NCI-H82 treated with DMSO at 0.1 percent for 48 hours (cell line): ENCODE measurements around the gene FOXJ1.
"Not testable (repeated sequence)": the region's sequence is repeated elsewhere in the genome, so short reads cannot be mapped to it uniquely, and the experiment has no call there.

Experiments
- DNase-seq: peaks from one replicate; lab custom pipeline; 2025; ENCODE audit not compliant: unreplicated experiment; lab: John Stamatoyannopoulos, UW

FOXJ1 gene

DNA sequence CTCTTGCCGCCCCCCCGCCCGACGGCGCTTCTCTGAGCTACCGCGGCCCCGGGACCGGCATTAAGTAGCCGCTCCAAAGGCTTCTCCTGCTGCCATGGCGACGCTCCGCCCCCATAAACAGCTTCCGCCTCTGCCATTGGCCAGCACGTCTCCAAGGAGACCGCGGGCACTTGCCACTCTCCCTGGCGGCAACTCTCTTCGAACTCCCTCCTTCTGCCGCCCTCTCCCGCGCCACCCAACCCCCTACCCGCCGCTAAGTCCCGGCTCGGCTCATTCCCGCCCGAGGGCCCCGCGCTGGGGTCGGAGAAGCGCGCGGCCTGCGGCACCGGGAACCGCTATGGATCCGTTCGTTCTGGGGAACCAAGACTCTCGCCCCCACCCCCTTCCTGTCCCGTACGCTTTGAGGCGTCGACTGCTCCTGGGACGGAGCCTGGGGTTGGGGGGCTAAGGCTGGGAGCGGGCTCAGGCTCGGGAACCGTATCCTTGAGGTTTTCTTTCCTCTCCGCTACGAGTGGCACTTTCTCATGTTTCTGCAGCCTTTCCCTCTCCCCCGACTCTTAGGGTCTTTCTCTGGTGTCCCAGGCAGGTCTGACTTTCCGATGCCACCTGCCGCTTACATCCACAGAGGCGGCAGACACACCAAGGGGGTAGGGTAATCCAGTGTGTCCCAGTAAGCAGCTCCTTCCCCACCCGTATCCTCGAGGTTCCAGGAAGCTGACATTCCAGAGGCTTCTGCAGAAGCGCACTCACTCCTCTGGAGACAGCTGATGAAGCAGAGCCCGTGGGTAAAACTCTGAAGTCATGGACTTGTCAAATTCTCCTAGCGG, at the start of gene FOXJ1:
Gene FOXJ1, minus strand, starts transcription at position 34 of the 827 bp plus-strand sequence. CDS start 850 bp downstream, outside the sequence.
- DNase-seq = peak; percentile 85

DNA sequence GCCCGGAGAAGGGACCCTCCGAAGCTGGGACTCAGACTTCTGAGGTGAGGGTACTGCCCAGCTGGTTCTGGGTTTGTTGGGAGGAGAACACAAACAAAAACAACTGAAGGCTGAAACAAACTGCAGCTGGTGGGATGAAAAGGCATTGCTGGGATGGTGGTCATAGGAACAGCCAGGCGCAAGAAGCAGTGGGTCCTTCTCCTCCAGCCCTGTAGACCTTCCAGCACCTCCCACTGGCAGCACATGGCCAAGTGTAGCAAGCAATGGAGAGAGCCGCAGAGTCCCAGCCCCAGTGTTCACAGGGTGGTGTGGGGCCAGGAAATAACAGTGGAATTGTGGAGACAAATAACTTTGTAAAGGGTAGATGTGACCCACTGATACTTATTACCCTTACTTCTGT, 48.7 kb upstream of the FOXJ1 start:
- DNase-seq = no peak

DNA sequence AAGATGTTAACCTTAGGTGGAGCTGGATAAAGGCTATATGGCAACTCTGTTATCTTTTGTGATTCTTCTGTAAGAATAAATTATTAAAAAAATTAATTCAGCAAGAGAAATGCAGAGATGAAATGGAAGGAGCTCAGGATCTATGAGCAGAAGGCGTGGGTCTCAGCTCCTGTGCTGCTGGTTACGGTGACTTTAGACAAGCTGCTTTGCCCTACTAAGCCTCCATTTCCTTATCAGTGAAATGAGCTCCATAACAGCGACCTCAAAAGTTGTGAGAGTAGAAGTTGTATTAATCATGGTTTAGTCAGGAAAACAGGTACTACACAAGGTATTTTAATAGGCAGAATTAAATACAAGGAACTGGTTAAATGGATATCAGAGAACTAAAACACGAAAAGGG, 48.2 kb upstream of the FOXJ1 start:
- DNase-seq = peak; percentile 4

GRCh38 chr17:76188213-76189016, 47.4 kb upstream of the FOXJ1 start:
- no peak for DNase-seq

- DNase-seq = not testable (repeated sequence)
Observed at GRCh38 chr17:76186774-76187173, 45.7 kb upstream of the FOXJ1 start.

- DNase-seq = no peak
Observed at GRCh38 chr17:76184290-76184689, 43.2 kb upstream of the FOXJ1 start.

DNA sequence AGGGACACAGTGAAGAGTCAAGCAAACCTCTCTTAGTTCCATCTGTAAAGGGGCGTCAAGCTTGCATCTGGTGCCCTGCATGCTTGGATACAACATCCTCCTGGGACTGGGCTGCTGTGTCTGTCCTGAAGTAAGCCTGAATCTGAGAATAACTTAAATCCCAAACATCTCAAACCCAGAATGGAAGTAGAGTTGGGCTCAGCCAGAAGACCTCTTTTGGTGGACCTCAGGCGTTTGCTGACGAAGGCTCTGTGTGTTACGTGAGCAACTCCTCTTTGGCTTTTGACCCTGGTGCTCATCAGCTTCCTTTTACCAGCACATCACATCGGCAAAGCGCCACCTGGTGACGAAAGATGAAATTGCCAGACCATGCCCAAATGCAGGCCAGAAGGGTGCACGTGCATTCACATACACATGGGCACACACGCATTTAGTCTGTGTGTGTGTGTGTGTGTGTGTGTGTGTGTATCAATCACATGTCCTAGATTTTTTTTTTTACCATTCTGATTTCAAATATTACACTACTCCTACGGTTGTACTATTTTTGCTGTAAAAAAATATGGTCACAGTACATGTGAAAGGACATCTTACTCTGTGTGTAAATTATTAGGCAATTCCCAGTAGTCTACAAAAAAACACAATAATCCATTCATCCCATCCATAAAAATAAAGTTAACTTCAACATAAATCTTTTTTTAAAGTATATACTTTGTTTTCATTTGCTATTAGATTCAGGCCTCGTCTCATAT, 41.1 kb upstream of the FOXJ1 start:
- peak; percentile 73 for DNase-seq

DNA sequence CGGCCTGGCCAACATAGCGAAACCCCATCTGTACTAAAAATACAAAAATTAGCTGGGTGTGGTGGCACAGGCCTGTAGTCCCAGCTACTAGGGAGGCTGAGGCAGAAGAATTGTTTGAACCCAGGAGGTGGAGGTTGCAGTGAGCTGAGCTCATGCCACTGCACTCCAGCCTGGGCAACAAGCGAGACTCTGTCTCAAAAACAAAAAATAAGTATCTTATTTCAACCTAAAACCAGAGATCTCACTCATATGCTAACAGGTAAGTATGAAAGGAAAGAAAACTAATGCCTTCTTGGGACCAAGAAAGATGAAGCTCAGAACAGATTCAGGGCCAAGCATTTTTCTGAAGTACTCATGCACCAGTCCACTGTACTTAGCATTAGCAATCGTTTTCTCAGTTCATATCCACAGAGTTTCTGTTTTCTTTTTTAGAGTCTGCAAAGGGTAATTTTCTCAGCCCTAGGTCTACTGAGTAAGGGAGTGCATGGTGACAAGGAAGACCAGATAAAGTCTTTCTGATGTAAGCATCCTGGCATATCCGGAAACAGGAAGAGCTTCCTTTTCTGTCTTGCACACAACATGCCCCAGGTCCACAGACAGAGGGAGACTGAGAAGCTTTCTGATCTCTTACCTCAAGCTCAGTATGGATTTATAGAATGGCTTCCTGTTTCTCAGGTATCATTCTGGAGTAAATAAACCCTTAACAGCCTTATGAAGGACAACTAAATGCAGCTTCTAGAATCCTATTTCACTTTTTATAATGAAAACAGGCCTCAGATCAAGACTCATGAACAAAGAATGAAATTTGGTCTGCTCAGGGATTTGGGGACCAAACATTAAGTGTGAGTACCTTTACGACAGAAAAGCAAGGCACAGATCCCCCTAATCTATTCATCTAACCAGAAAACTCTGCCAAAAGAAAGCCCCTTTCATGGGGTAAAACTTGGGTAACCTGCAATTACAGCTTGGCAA, 38.7 kb upstream of the FOXJ1 start:
- DNase-seq = no peak

- no peak for DNase-seq
Observed at GRCh38 chr17:76178124-76178523, 37.1 kb upstream of the FOXJ1 start.

DNA sequence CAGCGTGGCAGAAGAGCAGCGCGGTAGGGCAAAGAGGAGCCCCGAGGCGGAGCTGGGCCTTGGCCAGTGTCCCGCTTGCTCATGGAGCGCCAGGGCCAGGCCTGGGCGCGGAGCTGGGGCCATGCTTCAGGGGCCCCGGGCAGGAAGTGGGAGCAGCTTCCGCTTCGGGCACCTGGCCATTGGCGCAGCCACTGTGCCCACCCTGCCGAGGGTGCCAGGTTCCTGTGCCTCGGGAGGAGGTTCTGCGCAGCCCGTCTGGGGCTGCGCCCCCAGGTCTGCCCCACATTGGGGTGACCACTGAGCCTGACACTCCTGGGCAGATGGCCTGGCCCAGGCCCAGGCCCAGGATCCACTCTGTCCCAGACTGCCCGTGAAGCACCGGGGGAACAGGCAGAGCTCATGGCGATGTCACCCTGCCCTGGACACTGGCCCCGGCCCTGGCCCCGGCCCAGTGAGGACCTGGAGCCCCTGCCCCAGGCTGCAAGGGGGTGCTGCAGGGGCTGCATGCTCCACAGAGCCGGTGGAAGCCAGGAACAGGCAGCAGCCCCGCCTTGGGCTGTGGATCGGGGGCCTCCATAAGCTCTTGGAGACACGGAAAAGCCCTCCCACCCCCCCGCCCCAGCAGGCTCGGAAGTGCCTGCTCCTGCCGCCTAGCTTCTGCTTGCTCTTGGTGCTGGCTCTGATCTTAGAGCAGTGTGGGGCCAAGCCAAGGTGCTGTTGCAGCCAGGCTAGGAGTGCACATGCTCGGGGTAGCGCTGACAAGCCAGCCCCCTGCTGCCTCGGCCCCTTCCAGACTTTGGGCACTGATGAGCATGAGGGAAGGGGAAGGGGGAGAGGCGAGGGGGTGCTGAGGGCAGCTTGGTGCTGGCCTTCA, 35.9 kb upstream of the FOXJ1 start:
- DNase-seq = no peak

- DNase-seq = no peak
Observed at GRCh38 chr17:76174037-76174436, 33.0 kb upstream of the FOXJ1 start.

DNA sequence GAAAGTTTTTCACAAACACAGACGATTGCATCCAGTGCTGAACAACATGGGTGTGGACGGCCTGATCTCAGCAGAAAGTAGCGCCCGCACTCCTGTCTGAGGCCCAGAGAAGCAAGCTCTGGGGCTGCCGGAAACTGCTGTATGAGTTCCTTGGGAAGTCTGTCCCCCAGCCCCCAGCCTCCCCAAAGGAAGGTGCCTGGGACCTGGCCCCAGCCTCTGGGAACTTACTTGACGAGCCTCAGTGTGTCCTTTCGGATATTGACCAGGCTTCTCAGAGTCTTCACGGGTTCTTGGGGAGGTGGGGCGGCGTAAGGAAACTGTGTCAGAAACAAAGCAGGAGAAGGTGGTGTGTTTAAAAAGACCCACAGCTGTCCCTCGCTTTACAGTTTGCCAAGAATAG, 32.4 kb upstream of the FOXJ1 start:
- DNase-seq = no peak

DNA sequence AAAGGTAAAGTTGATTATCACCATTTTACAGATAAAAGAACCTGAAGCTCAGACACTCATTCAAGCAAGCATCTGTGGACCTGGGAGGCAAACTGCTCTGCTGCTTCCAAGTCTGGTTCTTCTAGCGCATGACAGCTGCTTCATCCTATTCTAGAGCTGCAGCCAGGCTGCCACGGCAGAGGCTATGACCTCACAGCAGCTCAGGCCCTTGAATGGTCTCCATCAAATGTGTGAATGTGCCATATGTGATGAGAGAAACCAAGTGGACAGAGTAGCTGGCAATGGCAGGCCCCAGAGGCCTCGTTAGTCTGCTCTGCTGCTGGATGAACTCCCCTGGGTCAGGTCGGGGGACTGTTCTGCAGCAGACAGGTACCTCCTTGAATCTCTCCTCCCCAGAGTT, 30.7 kb upstream of the FOXJ1 start:
- DNase-seq = no peak

DNA sequence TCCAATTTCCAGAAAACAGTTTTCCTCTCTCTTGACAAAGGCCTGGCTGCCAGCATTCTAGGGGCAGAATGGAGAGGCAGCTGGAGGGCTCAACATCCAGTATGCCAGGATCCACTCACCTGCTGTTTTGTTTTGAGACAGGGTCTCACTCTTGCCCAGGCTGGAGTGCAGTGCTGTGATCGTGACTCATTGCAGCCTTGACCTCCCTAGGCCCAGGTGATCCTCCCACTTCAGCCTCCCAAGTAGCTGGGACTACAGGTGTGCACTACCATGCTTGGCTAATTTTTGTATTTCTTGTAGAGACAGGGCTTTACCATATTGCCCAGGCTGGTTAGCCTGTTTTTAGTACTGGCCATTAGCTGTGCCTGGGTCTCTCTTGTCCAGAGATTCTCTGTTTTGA, 29.1 kb upstream of the FOXJ1 start:
- no peak for DNase-seq

DNA sequence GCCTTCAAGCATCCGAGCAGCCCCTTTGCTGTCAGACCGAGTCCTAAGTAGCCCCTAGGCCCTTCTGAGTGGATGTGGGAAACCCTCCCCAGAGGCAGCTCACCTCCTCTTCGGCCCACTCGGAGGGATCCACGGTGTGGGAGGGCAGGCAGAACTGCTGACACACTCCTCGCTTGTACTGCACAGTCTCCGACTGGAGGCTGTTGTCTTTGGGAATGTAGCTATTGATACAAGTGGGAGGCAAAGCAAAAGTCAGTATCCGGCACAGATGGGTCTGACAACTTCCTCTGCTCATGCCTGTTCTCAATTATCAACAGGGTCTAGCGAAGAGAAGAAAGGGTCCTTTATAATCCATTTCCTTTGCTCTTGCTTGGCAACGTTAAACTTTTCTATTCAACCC, 25.9 kb upstream of the FOXJ1 start:
- no peak for DNase-seq

GRCh38 chr17:76166168-76166567, 25.1 kb upstream of the FOXJ1 start:
- no peak for DNase-seq

DNA sequence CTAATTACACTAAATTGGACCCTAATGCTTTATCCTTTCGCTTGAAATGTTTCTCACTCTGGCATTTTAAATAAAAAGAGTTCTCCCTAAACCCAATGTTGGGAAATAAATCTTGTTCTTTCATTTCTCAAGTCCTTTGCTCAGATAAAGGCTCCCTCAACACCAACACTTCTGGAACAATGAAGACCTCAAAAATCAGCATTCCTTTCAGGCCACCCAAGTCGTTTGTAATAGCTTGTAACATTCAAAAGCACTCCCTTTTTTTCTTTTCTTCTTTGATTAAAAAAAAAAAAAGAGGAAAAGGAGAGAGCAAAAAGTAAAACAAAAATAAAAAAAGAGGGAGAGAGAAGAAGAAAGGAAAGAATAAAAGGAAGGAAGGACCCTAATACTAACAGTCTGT, 23.3 kb upstream of the FOXJ1 start:
- no peak for DNase-seq

GRCh38 chr17:76163919-76164318, 22.9 kb upstream of the FOXJ1 start:
- DNase-seq = no peak

DNA sequence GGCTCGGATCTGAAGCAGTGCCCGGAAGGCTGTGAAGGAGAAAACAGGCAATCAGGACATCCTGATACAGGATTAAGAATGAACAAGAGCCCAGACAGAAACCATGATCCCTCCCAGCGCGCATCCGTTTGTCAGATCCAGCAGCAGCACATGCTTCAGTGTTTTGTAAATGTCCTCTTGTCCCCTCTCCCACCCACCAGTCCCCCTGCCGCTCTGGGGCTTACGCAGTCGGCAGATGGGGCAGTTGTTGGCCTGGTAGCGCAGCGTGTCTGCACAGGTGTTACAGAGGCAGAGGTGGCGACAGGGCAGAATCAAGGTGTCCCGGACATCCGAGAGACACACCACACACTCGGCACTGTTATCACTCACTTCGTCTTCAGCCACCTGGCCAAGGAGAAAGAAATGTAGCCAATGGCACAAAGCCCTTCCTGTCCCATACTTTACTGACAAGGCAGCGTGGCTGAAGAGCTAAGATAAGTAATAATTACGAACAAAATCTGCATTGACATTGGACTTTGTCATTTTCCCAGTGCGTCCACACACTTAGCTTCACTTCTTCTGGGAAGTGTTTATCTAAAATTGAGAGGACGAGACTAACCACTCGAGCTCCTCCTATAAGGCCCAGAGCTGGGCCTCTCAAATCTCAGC, 20.7 kb upstream of the FOXJ1 start:
- no peak for DNase-seq
